Measurements from ENCODE around the gene IL5RA. TPM values are rescaled to one million over a fixed set of nuclear protein-coding genes. Genes with fewer than 3 reads are reported as not detected.

The IL5RA gene
- total RNA-seq, 1 donor from 2014 or later: not detected

DNA sequence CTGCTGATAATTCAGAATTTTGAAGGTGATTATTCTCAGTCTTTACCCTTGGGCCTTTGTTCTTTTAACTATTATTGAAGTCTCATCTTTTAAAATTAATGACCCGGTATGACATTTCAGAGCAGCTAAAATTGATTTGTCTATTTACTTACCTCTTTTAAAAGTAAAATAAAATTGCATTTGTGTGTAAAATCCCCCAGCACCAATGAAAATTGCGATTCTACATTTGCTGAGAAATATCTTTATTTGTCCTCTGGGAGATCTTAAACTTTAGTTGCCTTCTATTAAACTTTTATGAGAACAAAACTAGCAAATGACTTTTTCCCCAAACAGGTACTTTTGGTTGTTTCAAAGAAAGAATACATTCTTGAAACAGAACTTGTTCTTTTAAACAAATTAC lies 7.5 kb upstream of the IL5RA start:
- no peaks in the 10 kb centered on the region for H3K36me3 ChIP-seq

DNA sequence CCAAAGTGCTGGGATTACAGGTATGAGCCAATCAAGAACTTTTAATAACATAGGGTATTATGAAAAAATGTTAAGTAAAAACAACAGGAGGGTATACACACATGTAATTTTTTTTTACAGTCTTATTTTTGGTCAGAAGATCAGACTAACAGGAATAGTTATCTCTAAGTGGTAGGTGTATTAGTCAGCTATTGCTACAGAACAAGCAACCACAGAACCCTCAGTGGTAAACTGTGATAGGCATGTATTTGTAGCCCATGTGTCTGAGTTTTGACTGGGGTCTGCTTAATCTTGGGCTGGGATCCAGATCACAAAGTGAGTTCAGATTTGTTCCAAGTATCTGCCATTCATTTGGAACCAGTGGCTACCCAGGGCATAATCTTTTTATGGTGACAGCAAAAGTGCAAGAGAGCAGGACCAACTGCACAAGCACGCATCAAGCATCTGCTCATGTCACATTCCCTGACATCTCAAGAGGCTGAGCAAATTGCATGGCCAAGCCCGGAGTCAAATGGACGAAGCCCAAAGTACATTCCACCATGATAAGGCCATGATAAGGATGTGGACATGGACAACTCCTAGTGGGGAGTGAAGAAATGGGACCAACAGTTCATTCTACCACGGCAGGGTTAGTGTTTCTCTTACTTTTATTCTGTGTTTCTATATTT lies 3.0 kb upstream of the IL5RA start:
- no peak for DNase-seq
- Histone ChIP-seq H3K27me3 (ENCODE audit: low read depth) (no peaks in the 10 kb centered on the region), H3K27ac (replicated peaks) (no peak overlapping the region), H3K36me3 (no peaks in the 10 kb centered on the region), H3K4me3 (no peak overlapping the region), H3K9me3 (replicated peaks) (no peaks in the 10 kb centered on the region), H3K4me1 (no peaks in the 10 kb centered on the region)
- intact Hi-C loops (cut with micrococcal nuclease): no loop called here
- TF ChIP-seq, protein P1, sequence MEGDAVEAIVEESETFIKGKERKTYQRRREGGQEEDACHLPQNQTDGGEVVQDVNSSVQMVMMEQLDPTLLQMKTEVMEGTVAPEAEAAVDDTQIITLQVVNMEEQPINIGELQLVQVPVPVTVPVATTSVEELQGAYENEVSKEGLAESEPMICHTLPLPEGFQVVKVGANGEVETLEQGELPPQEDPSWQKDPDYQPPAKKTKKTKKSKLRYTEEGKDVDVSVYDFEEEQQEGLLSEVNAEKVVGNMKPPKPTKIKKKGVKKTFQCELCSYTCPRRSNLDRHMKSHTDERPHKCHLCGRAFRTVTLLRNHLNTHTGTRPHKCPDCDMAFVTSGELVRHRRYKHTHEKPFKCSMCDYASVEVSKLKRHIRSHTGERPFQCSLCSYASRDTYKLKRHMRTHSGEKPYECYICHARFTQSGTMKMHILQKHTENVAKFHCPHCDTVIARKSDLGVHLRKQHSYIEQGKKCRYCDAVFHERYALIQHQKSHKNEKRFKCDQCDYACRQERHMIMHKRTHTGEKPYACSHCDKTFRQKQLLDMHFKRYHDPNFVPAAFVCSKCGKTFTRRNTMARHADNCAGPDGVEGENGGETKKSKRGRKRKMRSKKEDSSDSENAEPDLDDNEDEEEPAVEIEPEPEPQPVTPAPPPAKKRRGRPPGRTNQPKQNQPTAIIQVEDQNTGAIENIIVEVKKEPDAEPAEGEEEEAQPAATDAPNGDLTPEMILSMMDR (IDR thresholded peaks at IDR 0.05; ENCODE audit: borderline replicate concordance): no peak

More for the DNA sequence above, 7.5 kb upstream of the IL5RA start:
- DNase-seq: no peak
- Histone ChIP-seq H3K4me1 (no peaks in the 10 kb centered on the region), H3K9me3 (replicated peaks) (no peaks in the 10 kb centered on the region), H3K4me3 (no peak overlapping the region), H3K27me3 (ENCODE audit: low read depth) (no peaks in the 10 kb centered on the region), H3K27ac (replicated peaks) (no peak overlapping the region)
- intact Hi-C loops (cut with micrococcal nuclease): no loop called here
- TF ChIP-seq, protein P1 (IDR thresholded peaks at IDR 0.05; ENCODE audit: borderline replicate concordance): no peak

GRCh38 chr3:3110749-3111361 lies 681 bp upstream of the IL5RA start:
- Histone ChIP-seq H3K4me3 (no peak overlapping the region), H3K9me3 (replicated peaks) (no peaks in the 10 kb centered on the region), H3K4me1 (no peaks in the 10 kb centered on the region), H3K27me3 (ENCODE audit: low read depth) (no peaks in the 10 kb centered on the region), H3K27ac (replicated peaks) (no peak overlapping the region), H3K36me3 (no peaks in the 10 kb centered on the region)
- DNase-seq: no peak
- intact Hi-C loops (cut with micrococcal nuclease): no loop called here
- TF ChIP-seq, protein P1 (IDR thresholded peaks at IDR 0.05; ENCODE audit: borderline replicate concordance): no peak

GRCh38 chr3:3109407-3110298 lies 521 bp downstream of the IL5RA start:
- Histone ChIP-seq H3K27ac (replicated peaks) (no peak overlapping the region), H3K27me3 (ENCODE audit: low read depth) (no peaks in the 10 kb centered on the region), H3K4me3 (peak overlapping the region; percentile 37), H3K9me3 (replicated peaks) (no peaks in the 10 kb centered on the region), H3K4me1 (no peaks in the 10 kb centered on the region), H3K36me3 (no peaks in the 10 kb centered on the region)
- intact Hi-C loops (cut with micrococcal nuclease): no loop called here
- TF ChIP-seq, protein P1 (IDR thresholded peaks at IDR 0.05; ENCODE audit: borderline replicate concordance): no peak
- DNase-seq: no peak

GRCh38 chr3:3107858-3108257 lies 2.3 kb downstream of the IL5RA start:
- Histone ChIP-seq H3K4me1 (no peaks in the 10 kb centered on the region), H3K9me3 (replicated peaks) (no peaks in the 10 kb centered on the region), H3K36me3 (no peaks in the 10 kb centered on the region), H3K4me3 (no peak overlapping the region), H3K27me3 (ENCODE audit: low read depth) (no peaks in the 10 kb centered on the region), H3K27ac (replicated peaks) (no peak overlapping the region)
- intact Hi-C loops (cut with micrococcal nuclease): no loop called here
- TF ChIP-seq, protein P1 (IDR thresholded peaks at IDR 0.05; ENCODE audit: borderline replicate concordance): no peak
- DNase-seq: no peak

Measured in left ventricle myocardium inferior (tissue), 1 donor.